ENCODE data around the gene STAG1. TPM values are rescaled to one million over a fixed set of nuclear protein-coding genes. Genes with fewer than 3 reads are reported as not detected.

Gene STAG1
- total and polyA plus RNA-seq, 2 of the 13 experiments (the other 11 are each of a cell fraction or from before 2014, with no cell fraction given), result 6.2 to 25.9 TPM

GRCh38 chr3:136330900-136331299 lies 421.3 kb downstream of the STAG1 start:
- no peaks in the 10 kb centered on the region for H3K27me3 ChIP-seq (ENCODE audit: control insufficient read depth in 1 of 2, insufficient read depth in 2 of 2, low read length in 2 of 2)
- intact Hi-C loops (cut with micrococcal nuclease; ENCODE audit: unreplicated experiment), result no loop called here
- H3K79me2 ChIP-seq (ENCODE audit: insufficient read depth, low read length), result no peaks in the 10 kb centered on the region
- CTCF ChIA-PET (ENCODE audit: low intra/inter-chr PET ratio, low total read pairs), result no interaction called here
- no peak overlapping the region for H2AFZ ChIP-seq (ENCODE audit: low read length)
- in situ Hi-C loops (cut with HindIII; ENCODE audit: extremely low pct_ligation_motif_present, low pct_unique_long_range_greater_than_20kb), result no loop called here
- no peak overlapping the region for H3K4me2 ChIP-seq (ENCODE audit: low read depth, low read length)
- no peak overlapping the region for H3K9ac ChIP-seq (ENCODE audit: insufficient read depth, low read depth, low read length)
- WGBS (ENCODE audit: low lambda C conversion rate), result 98% methylated on average over 5 of the region's 5 CpGs
- POLR2A ChIA-PET, result no interaction called here
- DNase-seq (ENCODE audit: low spot score), result no peak
- H3K27ac ChIP-seq (ENCODE audit: extremely low read length, insufficient read depth, low read length), result no peak overlapping the region
- no peaks in the 10 kb centered on the region for H3K9me3 ChIP-seq (ENCODE audit: low read length)
- ATAC-seq, result no peak
- no peaks in the 10 kb centered on the region for H4K20me1 ChIP-seq (ENCODE audit: insufficient read depth, low read length)
- H3K4me3 ChIP-seq (replicated peaks in 1 of 3; ENCODE audit: insufficient read depth in 1 of 3, low read depth in 2 of 3, low read length in 3 of 3), result no peak overlapping the region
- BruUV-seq (replicated peaks), result no TSS peak
- 0 out of 2 replicates have a peak, but pooled peaks cover 4% of the 10 kb centered on the region for H3K4me1 ChIP-seq (ENCODE audit: insufficient read depth, low read length)
- H3K36me3 ChIP-seq (replicated peaks in 1 of 2; ENCODE audit: control insufficient read depth in 1 of 2, insufficient read depth in 2 of 2, low read length in 2 of 2), result peaks cover 25 to 59% of the 10 kb centered on the region in 2 experiments; a peak in 4 of 5 replicates
- no peak for TF ChIP-seq NCOA1 (CRISPR knock-in tag; IDR thresholded peaks at IDR 0.05)
- TF ChIP-seq KDM3A (CRISPR knock-in tag; IDR thresholded peaks at IDR 0.05; ENCODE audit: low read depth), result no peak
- TF ChIP-seq MAFK (conservative IDR thresholded peaks at IDR 0.05 in 1 of 2, IDR thresholded peaks at IDR 0.05 in 1 of 2; ENCODE audit: low read length in 2 of 2), result no peak
- no peak for TF ChIP-seq REST (IDR thresholded peaks at IDR 0.05; ENCODE audit: borderline replicate concordance in 1 of 2, low read depth in 1 of 2, low read length in 2 of 2)
- no peak for TF ChIP-seq SCMH1 (CRISPR knock-in tag; IDR thresholded peaks at IDR 0.05; ENCODE audit: borderline replicate concordance)
- TF ChIP-seq HNRNPUL1 (IDR thresholded peaks at IDR 0.05; ENCODE audit: low read depth, low read length), result no peak
- TF ChIP-seq BRCA1 (CRISPR knock-in tag; IDR thresholded peaks at IDR 0.05), result no peak
- no peak for TF ChIP-seq ZNF160 (CRISPR knock-in tag; IDR thresholded peaks at IDR 0.05)
- TF ChIP-seq SIN3A (IDR thresholded peaks at IDR 0.05; ENCODE audit: borderline replicate concordance, low read depth, low read length), result no peak
- no peak for FAIRE-seq

Measured in HepG2 (cell line).